RWPE2 (cell line): Measurements from ENCODE around the gene CIRBP.

ENCODE experiments used
- ATAC-seq: fragments of 200-7000 bp; cut with Tn5 transposase; 3 replicates; pipeline ENCODE4 v1.9.1; 2021; ENCODE audit warnings: low read depth
- DNase-seq: peaks from one replicate; pipeline ENCODE4 v3.0.0-alpha.2; 2020; ENCODE audit warnings: low spot score
- H3K27ac ChIP-seq: fragments of 450-650 bp; 2 replicates; pipeline ENCODE4 v1.5.1; 2017; ENCODE audit warnings: mild to moderate bottlenecking; ENCODE audit not compliant: poor library complexity, severe bottlenecking
- H3K27me3 ChIP-seq: fragments of 250-450 bp; sonication (Bioruptor Pico); 2 replicates; pipeline ENCODE4 v1.5.1; 2021; ENCODE audit warnings: mild to moderate bottlenecking, moderate library complexity; ENCODE audit not compliant: insufficient read depth, poor library complexity, severe bottlenecking
- H3K36me3 ChIP-seq: fragments of 250-450 bp; sonication (Bioruptor Pico); 2 replicates; pipeline ENCODE4 v1.5.1; 2020; ENCODE audit warnings: low read depth, mild to moderate bottlenecking, moderate library complexity
- H3K4me1 ChIP-seq: fragments of 250-450 bp; sonication (Bioruptor Pico); 2 replicates; pipeline ENCODE4 v1.5.1; 2021; ENCODE audit warnings: mild to moderate bottlenecking, moderate library complexity; ENCODE audit not compliant: insufficient read depth, poor library complexity, severe bottlenecking
- H3K4me3 ChIP-seq: fragments of 250-450 bp; sonication (Bioruptor Pico); 2 replicates; pipeline ENCODE4 v1.5.1; 2021; ENCODE audit warnings: mild to moderate bottlenecking, moderate library complexity; ENCODE audit not compliant: severe bottlenecking
- H3K9me3 ChIP-seq: fragments of 250-450 bp; sonication (Bioruptor Pico); 2 replicates; pipeline ENCODE4 v1.5.1; 2021; ENCODE audit warnings: mild to moderate bottlenecking, moderate library complexity; ENCODE audit not compliant: severe bottlenecking
- TF ChIP-seq, protein P1 (sequence below): fragments of 450-650 bp; IDR thresholded peaks from one replicate; pipeline ENCODE4 v1.5.1; 2017; ENCODE audit warnings: mild to moderate bottlenecking, moderate library complexity; ENCODE audit not compliant: poor library complexity, severe bottlenecking

The CIRBP gene

DNA sequence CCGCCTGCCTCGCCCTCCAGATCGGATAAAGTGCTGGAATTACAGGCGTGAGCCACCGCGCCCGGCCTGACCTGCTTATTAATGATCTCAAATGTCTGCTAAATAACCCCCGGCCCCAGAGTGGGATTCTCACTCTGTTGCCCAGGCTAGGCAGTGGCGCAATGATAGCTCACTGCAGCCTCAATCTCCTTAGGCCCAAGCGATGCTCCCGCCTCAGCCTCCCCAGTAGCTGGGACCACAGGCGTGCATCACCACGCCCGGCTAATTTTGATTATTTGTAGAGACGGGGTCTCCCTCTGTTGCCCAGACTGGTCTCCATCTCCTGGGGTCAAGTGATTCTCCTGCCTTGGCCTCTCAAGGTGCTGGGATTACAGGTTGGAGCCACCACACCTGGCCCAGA, 28.2 kb upstream of the CIRBP start:
- H3K9me3 ChIP-seq = no peaks in the 10 kb centered on the region
- H3K27ac ChIP-seq = peak overlapping the region; percentile 97
- peaks cover 12% of the 10 kb centered on the region for H3K36me3 ChIP-seq
- no peak for ATAC-seq
- TF ChIP-seq, protein P1, sequence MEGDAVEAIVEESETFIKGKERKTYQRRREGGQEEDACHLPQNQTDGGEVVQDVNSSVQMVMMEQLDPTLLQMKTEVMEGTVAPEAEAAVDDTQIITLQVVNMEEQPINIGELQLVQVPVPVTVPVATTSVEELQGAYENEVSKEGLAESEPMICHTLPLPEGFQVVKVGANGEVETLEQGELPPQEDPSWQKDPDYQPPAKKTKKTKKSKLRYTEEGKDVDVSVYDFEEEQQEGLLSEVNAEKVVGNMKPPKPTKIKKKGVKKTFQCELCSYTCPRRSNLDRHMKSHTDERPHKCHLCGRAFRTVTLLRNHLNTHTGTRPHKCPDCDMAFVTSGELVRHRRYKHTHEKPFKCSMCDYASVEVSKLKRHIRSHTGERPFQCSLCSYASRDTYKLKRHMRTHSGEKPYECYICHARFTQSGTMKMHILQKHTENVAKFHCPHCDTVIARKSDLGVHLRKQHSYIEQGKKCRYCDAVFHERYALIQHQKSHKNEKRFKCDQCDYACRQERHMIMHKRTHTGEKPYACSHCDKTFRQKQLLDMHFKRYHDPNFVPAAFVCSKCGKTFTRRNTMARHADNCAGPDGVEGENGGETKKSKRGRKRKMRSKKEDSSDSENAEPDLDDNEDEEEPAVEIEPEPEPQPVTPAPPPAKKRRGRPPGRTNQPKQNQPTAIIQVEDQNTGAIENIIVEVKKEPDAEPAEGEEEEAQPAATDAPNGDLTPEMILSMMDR = no peak
- no peaks in the 10 kb centered on the region for H3K27me3 ChIP-seq
- peaks cover 19% of the 10 kb centered on the region for H3K4me1 ChIP-seq
- no peak for DNase-seq
- no peak overlapping the region for H3K4me3 ChIP-seq

DNA sequence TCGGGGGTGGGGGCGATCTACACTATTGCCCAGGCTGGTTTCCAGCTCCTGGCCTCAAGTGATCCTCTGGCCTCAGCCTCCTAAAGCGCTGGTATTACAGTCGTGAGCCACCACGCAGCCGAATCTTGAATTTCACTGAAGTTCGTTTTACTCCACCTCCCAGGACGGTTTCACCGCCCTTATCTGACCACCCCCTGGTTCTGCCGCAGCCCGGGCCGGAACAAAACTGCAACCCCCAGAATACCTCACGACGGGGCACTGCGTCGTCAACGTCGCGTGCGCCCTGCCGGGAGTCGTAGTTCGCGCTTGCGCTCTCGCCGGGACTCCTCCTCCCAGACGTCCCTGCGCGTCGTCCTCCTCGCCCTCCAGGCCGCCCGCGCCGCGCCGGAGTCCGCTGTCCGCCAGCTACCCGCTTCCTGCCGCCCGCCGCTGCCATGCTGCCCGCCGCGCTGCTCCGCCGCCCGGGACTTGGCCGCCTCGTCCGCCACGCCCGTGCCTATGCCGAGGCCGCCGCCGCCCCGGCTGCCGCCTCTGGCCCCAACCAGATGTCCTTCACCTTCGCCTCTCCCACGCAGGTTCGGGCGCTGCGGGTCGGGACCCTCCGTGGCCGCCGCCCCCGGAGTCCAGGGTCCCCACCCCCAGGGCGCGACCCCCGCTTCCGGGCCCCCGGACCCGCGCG, 27.6 kb upstream of the CIRBP start, which contains the start of gene ATP5F1D:
Gene ATP5F1D, plus strand, starts transcription at position 335 of the 679 bp plus-strand sequence. Its CDS starts 100 bp downstream, at position 435.
- H3K27ac ChIP-seq = peak within 1 kb of the TSS; percentile 97
- H3K9me3 ChIP-seq = no peaks in the 10 kb centered on the region
- peak within 1 kb of the TSS; percentile 98 for H3K4me3 ChIP-seq
- DNase-seq (peak; percentile 91), ATAC-seq (peak; percentile 49)
- TF ChIP-seq, protein P1 = no peak
- peaks cover 23% of the 10 kb centered on the region for H3K4me1 ChIP-seq
- H3K36me3 ChIP-seq = peaks cover 12% of the 10 kb centered on the region
- no peaks in the 10 kb centered on the region for H3K27me3 ChIP-seq

DNA sequence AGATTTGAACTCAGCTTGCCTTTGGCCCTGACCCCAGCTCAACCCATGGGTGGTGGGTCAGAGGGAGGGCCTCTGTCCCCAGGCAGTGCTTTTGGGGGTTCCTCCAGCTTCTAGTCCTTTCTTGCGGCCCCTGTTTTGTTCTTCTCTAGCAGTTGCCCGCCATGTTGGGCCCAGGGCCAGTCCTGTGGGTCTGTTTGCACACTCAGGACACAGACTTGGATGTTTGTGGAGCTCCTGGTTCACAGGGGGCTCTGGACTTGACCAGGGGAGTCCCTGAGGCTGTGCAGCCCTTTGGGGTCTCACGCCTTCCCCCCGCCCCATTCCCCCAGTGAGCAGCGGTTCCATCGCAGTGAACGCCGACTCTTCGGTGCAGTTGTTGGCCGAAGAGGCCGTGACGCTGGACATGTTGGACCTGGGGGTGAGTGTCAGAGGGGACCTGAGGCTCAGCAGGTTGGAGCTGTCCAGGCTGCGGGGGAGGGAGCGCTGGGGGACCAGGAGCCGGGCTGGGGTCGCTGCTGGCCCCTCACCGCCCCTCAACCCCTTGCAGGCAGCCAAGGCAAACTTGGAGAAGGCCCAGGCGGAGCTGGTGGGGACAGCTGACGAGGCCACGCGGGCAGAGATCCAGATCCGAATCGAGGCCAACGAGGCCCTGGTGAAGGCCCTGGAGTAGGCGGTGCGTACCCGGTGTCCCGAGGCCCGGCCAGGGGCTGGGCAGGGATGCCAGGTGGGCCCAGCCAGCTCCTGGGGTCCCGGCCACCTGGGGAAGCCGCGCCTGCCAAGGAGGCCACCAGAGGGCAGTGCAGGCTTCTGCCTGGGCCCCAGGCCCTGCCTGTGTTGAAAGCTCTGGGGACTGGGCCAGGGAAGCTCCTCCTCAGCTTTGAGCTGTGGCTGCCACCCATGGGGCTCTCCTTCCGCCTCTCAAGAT, 25.1 kb upstream of the CIRBP start:
- H3K9me3 ChIP-seq = no peaks in the 10 kb centered on the region
- H3K4me3 ChIP-seq = no peak overlapping the region
- peak overlapping the region; percentile 97 for H3K27ac ChIP-seq
- peaks cover 23% of the 10 kb centered on the region for H3K4me1 ChIP-seq
- peak; percentile 41 for ATAC-seq
- TF ChIP-seq, protein P1 = peak; percentile 87
- H3K27me3 ChIP-seq = no peaks in the 10 kb centered on the region
- DNase-seq = no peak
- peaks cover 12% of the 10 kb centered on the region for H3K36me3 ChIP-seq

GRCh38 chr19:1244693-1245451, 24.3 kb upstream of the CIRBP start:
- Histone ChIP-seq H3K9me3 (no peaks in the 10 kb centered on the region), H3K4me3 (no peak overlapping the region), H3K4me1 (peaks cover 23% of the 10 kb centered on the region), H3K36me3 (peaks cover 15% of the 10 kb centered on the region), H3K27me3 (no peaks in the 10 kb centered on the region), H3K27ac (peak overlapping the region; percentile 97)
- DNase-seq (no peak), ATAC-seq (peak; percentile 9; the same call in 1 of the 3 replicates)
- TF ChIP-seq, protein P1 = peak; percentile 58
